K562 (cell line): ENCODE measurements around the gene GSTM1. TPM values are rescaled to one million over a fixed set of nuclear protein-coding genes. Genes with fewer than 3 reads are reported as not detected.

ENCODE experiments used
- ADNP ChIP-seq: fragments of 200-800 bp; sonication (Bioruptor generic); IDR thresholded peaks from 2 replicates; pipeline ENCODE4 v1.6.1; 2016; ENCODE audit warnings: missing genetic modification characterization, missing compliant biosample characterization
- ATF6 ChIP-seq: sonication (generic); formaldehyde crosslinking; IDR thresholded peaks from 2 replicates; pipeline ENCODE4 v1.4.0; 2020; ENCODE audit warnings: mild to moderate bottlenecking, missing genetic modification reagents
- CGGBP1 ChIP-seq: fragments of 250-450 bp; sonication (Bioruptor Pico); IDR thresholded peaks from 2 replicates; pipeline ENCODE4 v1.9.0; 2021; ENCODE audit warnings: mild to moderate bottlenecking
- CXXC5 ChIP-seq: fragments of 250-450 bp; sonication (Bioruptor Pico); IDR thresholded peaks from 2 replicates; pipeline ENCODE4 v1.8.0; 2022; ENCODE audit warnings: inconsistent platforms, mild to moderate bottlenecking, moderate library complexity
- DEAF1 ChIP-seq: fragments of 450-650 bp; formaldehyde crosslinking; IDR thresholded peaks from 2 replicates; pipeline ENCODE4 v1.4.0; 2020; ENCODE audit warnings: mild to moderate bottlenecking, moderate library complexity
- DPF2 ChIP-seq: fragments of 450-650 bp; IDR thresholded peaks from 2 replicates; pipeline ENCODE4 v1.6.1; 2016
- FOXO4 ChIP-seq: fragments of 450-650 bp; formaldehyde crosslinking; IDR thresholded peaks from 2 replicates; pipeline ENCODE4 v1.4.0; 2020; ENCODE audit warnings: mild to moderate bottlenecking, moderate library complexity
- HMBOX1 ChIP-seq: sonication (generic); IDR thresholded peaks from 2 replicates; pipeline ENCODE4 v1.6.1; 2016
- KLF10 ChIP-seq: fragments of 250-450 bp; sonication (Bioruptor Pico); IDR thresholded peaks from 2 replicates; pipeline ENCODE4 v1.6.1; 2021; ENCODE audit warnings: matching md5 sums
- POLR2G ChIP-seq: fragments of 200-400 bp; formaldehyde crosslinking; IDR thresholded peaks from 2 replicates; pipeline ENCODE4 v1.6.1; 2017; ENCODE audit warnings: low read depth, mild to moderate bottlenecking, antibody characterized with exemption, low read length, moderate library complexity
- SREBF2 ChIP-seq: sonication (generic); formaldehyde crosslinking; IDR thresholded peaks from 2 replicates; pipeline ENCODE4 v1.4.0; 2020; ENCODE audit warnings: mild to moderate bottlenecking, missing genetic modification reagents
- TAF9B ChIP-seq: fragments of 450-650 bp; IDR thresholded peaks from 2 replicates; pipeline ENCODE4 v1.6.1; 2018; ENCODE audit warnings: mild to moderate bottlenecking; ENCODE audit not compliant: partially characterized antibody
- VEZF1 ChIP-seq: fragments of 200-800 bp; sonication (Bioruptor generic); IDR thresholded peaks from 2 replicates; pipeline ENCODE4 v1.6.1; 2017; ENCODE audit warnings: missing genetic modification characterization, missing compliant biosample characterization
- ZBTB12 ChIP-seq: fragments of 250-450 bp; sonication (Bioruptor Pico); IDR thresholded peaks from 2 replicates; pipeline ENCODE4 v1.4.0; 2020
- ZNF174 ChIP-seq: fragments of 250-450 bp; sonication (Bioruptor Pico); IDR thresholded peaks from 2 replicates; pipeline ENCODE4 v1.4.0; 2020; ENCODE audit warnings: mild to moderate bottlenecking
- ZNF197 ChIP-seq: fragments of 200-800 bp; sonication (Bioruptor generic); IDR thresholded peaks from 2 replicates; pipeline ENCODE4 v1.6.1; 2016; ENCODE audit warnings: low read depth, missing genetic modification characterization, missing compliant biosample characterization
- ZNF778 ChIP-seq: fragments of 450-650 bp; formaldehyde crosslinking; IDR thresholded peaks from 2 replicates; pipeline ENCODE4 v1.4.0; 2020; ENCODE audit warnings: mild to moderate bottlenecking, moderate library complexity
- polyA plus RNA-seq, 8 experiments: library from polyadenylated mRNA; depleted of rRNA in 4 of 8; stranded (reverse) in 5 of 8; unstranded in 3 of 8; fragments of >200 nt; fragmentation: Nextera tagmentation in 2 of 8; fragmentation: Illumina TruSeq in 1 of 8; extraction: Ambion mirVana in 2 of 8; extraction: Trizol in 1 of 8; gene quantifications; 2 replicates each; pipeline versions ENCODE4 v1.2.1 to v1.2.3, GENCODE V29; 2011 to 2014; ENCODE audit warnings: inconsistent platforms in 1 of 8, missing spikeins in 1 of 8
- total RNA-seq, 7 experiments: library from RNA; depleted of rRNA in 6 of 7; stranded (reverse); fragments of >200 nt in 6 of 7; fragmentation: Illumina TruSeq in 2 of 7; extraction: Trizol in 2 of 7; gene quantifications; 2 replicates each; pipeline versions ENCODE4 v1.2.1 to v1.2.3, GENCODE V29; 2011 to 2021; ENCODE audit warnings: low replicate concordance in 1 of 7

GSTM1 gene
- total and polyA plus RNA-seq, 9 of the 15 experiments (the other 6 are each of a cell fraction or from before 2014, with no cell fraction given), result not detected

- TF ChIP-seq DEAF1 (CRISPR knock-in tag) (no peak), CXXC5 (peak; percentile 45; the same call in 1 of the 2 replicates), ZNF197 (CRISPR knock-in tag) (no peak), ADNP (0 out of 2 replicates have a peak, but pooled peaks have one; percentile 26), ZNF778 (CRISPR knock-in tag) (no peak), CGGBP1 (no peak), ZBTB12 (CRISPR knock-in tag) (no peak), ZNF174 (CRISPR knock-in tag) (no peak), VEZF1 (CRISPR knock-in tag) (peak; percentile 73), FOXO4 (CRISPR knock-in tag) (no peak), SREBF2 (CRISPR knock-in tag) (no peak), HMBOX1 (0 out of 2 replicates have a peak, but pooled peaks have one; percentile 24), TAF9B (no peak), ATF6 (no peak), KLF10 (no peak), POLR2G (peak; percentile 46; the same call in 1 of the 2 replicates), DPF2 (0 out of 2 replicates have a peak, but pooled peaks have one; percentile 27)
Observed at GRCh38 chr1:109667452-109668122, 20.0 kb upstream of the GSTM1 start, which contains the start of gene GSTM2 (continued).
